PFSK-1 (cell line): ENCODE data around the gene HIGD1A.

Source experiments
- FOXP2 ChIP-seq: optimal IDR thresholded peaks from 2 replicates; pipeline ENCODE3; 2011; ENCODE audit warnings: borderline replicate concordance, control low read depth, inconsistent platforms; ENCODE audit not compliant: insufficient read depth; ENCODE audit errors: extremely low read length, extremely low read depth
- POLR2AphosphoS5 ChIP-seq: IDR thresholded peaks from 2 replicates; pipeline ENCODE4 v1.6.1; 2012; ENCODE audit warnings: low read depth, mild to moderate bottlenecking, control low read depth, low read length, moderate library complexity
- SIN3A ChIP-seq: IDR thresholded peaks from 2 replicates; pipeline ENCODE4 v1.6.1; 2012; ENCODE audit warnings: mild to moderate bottlenecking, low read length, moderate library complexity, borderline replicate concordance; ENCODE audit not compliant: insufficient read depth
- TAF1 ChIP-seq: IDR thresholded peaks from 2 replicates; pipeline ENCODE4 v1.6.1; 2012; ENCODE audit warnings: low read length, control low read depth, borderline replicate concordance; ENCODE audit not compliant: insufficient read depth
- TF ChIP-seq, protein P1 (sequence below), 2 experiments: IDR thresholded peaks; 2 replicates each; pipeline versions ENCODE4 v1.6.1 to v1.8.0; 2011 to 2012; ENCODE audit warnings: low read depth in 2 of 2, low read length in 2 of 2, control low read depth in 1 of 2, inconsistent platforms in 1 of 2, mild to moderate bottlenecking in 1 of 2, moderate library complexity in 1 of 2; ENCODE audit not compliant: insufficient read depth in 1 of 2

Gene HIGD1A

GRCh38 chr3:42758126-42758525, 46.2 kb downstream of the HIGD1A start:
- TF ChIP-seq FOXP2 (no peak), SIN3A (no peak), POLR2AphosphoS5 (no peak)
- TF ChIP-seq, protein P1, sequence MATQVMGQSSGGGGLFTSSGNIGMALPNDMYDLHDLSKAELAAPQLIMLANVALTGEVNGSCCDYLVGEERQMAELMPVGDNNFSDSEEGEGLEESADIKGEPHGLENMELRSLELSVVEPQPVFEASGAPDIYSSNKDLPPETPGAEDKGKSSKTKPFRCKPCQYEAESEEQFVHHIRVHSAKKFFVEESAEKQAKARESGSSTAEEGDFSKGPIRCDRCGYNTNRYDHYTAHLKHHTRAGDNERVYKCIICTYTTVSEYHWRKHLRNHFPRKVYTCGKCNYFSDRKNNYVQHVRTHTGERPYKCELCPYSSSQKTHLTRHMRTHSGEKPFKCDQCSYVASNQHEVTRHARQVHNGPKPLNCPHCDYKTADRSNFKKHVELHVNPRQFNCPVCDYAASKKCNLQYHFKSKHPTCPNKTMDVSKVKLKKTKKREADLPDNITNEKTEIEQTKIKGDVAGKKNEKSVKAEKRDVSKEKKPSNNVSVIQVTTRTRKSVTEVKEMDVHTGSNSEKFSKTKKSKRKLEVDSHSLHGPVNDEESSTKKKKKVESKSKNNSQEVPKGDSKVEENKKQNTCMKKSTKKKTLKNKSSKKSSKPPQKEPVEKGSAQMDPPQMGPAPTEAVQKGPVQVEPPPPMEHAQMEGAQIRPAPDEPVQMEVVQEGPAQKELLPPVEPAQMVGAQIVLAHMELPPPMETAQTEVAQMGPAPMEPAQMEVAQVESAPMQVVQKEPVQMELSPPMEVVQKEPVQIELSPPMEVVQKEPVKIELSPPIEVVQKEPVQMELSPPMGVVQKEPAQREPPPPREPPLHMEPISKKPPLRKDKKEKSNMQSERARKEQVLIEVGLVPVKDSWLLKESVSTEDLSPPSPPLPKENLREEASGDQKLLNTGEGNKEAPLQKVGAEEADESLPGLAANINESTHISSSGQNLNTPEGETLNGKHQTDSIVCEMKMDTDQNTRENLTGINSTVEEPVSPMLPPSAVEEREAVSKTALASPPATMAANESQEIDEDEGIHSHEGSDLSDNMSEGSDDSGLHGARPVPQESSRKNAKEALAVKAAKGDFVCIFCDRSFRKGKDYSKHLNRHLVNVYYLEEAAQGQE (IDR thresholded peaks at IDR 0.05; ENCODE audit: insufficient read depth in 1 of 2, low read depth in 2 of 2, low read length in 2 of 2) = no peak

GRCh38 chr3:42756681-42757213, 47.5 kb downstream of the HIGD1A start:
- no peak for TF ChIP-seq SIN3A
- TF ChIP-seq FOXP2 = no peak
- TF ChIP-seq, protein P1 (IDR thresholded peaks at IDR 0.05; ENCODE audit: insufficient read depth in 1 of 2, low read depth in 2 of 2, low read length in 2 of 2) = no peak
- no peak for TF ChIP-seq TAF1
- no peak for TF ChIP-seq POLR2AphosphoS5

DNA sequence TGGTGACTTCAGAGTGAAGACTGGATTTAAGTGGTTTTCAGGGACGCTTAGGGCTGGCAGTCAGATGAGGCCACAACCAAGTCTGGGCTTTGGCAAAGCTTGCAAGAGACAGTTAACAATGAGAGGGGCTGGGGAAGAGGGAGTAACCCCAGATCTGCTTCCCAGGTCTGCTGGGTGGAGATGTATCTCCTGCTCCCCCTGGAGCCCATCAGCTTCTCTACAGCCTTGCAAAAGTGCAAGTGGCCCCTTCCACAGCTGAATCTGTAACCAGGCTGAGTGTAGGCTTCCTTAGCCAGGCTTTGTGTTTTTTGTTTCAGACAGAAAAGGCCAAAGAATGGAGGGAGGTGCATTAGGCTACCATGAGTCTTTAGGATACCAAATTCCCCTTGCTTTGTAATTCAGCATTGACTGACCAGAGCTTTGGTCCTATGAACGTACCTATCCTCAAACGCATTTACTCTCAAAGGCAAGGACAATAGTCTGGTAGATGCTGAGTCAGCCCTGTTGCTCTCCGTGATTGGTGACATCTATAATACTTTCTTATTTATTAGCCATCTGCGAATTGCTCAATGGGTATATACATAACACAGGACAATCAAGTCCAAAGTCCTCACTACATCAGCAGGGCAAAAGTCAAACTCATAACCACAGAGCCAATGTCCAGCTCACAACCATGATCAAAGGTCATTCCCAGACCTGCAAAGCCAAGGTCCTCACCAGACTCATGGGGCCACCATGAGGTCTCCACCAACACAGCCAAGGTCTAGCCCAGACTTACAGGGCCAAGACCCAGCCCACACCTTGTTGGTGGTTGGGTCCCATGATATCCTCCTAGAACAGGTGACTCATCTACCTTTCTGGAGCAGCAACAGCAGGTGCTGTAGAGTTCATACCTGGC, 48.4 kb downstream of the HIGD1A start:
- TF ChIP-seq POLR2AphosphoS5 = no peak

DNA sequence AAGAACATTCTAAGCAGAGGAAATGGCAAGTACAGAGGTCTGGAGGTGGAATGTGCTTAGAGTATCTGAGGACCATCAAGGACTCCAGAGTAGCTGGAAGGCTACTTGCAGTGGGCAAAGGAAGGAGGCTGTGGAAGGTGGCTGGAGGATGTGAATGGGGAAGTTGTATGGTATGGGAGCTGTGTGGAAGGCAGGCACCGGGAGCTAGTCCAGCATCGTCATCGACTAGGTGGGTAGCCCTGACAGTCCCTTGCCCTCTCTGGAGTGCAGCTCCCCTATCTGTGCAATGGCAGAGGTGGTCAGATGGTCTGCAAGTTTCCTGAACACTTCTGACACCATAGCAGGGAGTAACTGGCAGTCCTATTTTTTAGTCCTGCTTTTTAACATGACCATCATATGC, 50.5 kb downstream of the HIGD1A start:
- TF ChIP-seq TAF1 = no peak
- no peak for TF ChIP-seq SIN3A
- TF ChIP-seq POLR2AphosphoS5 = no peak
- TF ChIP-seq FOXP2 = no peak
- TF ChIP-seq, protein P1 (IDR thresholded peaks at IDR 0.05; ENCODE audit: insufficient read depth in 1 of 2, low read depth in 2 of 2, low read length in 2 of 2) = no peak

GRCh38 chr3:42752961-42753360, 51.3 kb downstream of the HIGD1A start:
- TF ChIP-seq TAF1 = no peak
- TF ChIP-seq, protein P1 (IDR thresholded peaks at IDR 0.05; ENCODE audit: insufficient read depth in 1 of 2, low read depth in 2 of 2, low read length in 2 of 2) = no peak
- TF ChIP-seq POLR2AphosphoS5 = no peak
- TF ChIP-seq SIN3A = no peak
- no peak for TF ChIP-seq FOXP2
